ENCODE data around the gene MAST2.

DNA sequence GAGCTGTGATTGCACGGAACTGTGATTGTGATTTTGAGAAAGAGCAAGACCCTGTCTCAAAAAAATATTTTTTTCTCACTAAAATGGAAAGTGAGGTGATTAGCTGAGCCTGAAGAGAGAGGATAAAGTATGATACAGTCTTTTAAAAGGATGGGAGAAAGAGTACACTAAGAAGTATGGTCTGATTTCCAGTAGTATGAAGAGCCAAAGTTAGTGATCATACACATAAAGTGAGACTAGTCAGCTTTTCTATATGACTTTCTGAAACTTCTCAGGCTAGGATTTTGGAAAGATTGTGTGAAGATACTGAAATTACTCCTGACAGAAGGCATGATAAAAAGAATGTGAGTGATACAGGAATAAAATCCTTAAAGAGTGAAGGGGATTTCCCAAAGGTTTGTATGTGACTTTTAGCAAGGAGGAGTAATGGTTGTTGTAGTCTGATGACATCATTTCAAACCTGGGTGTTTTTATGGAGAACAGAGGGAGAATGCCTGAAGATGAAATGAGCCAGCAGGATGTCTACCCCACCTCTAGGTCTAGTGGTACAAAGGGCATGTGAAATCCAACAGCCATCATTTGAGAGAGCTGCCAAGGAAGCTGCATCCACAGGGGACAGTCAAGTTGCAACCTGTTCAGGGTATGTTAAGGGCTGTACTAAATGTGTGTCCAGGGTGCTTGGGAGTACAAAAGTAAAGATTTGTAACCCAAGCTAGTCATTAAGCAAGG is 171.3 kb downstream of the MAST2 start:
- TF ChIP-seq CTCF (IDR thresholded peaks at IDR 0.05; ENCODE audit: low read length): no peak
- TF ChIP-seq EZH2 (optimal IDR thresholded peaks at IDR 0.05; ENCODE audit: low read depth, low read length): no peak
